HG02759 (cell line): ENCODE data around the gene DLX6.
"Not testable (repeated sequence)": the region's sequence is repeated elsewhere in the genome, so short reads cannot be mapped to it uniquely, and the experiment has no call there.

Experiments used
- ATAC-seq: cut with Tn5 transposase; IDR thresholded peaks from one replicate; pipeline ENCODE4 v1.9.1; 2021; ENCODE audit warnings: mild to moderate bottlenecking, moderate library complexity; ENCODE audit not compliant: unreplicated experiment

The DLX6 gene

GRCh38 chr7:97021747-97022490, 16.6 kb downstream of the DLX6 start:
- no peak for ATAC-seq

- ATAC-seq, result no peak
Observed at GRCh38 chr7:97022491-97023306, 17.3 kb downstream of the DLX6 start.

GRCh38 chr7:97024209-97025129, 19.1 kb downstream of the DLX6 start, which contains the start of gene DLX5:
TSS of gene DLX5 (minus strand) at chr7:97024831. CDS start at chr7:97024623, 208 bp downstream.
- ATAC-seq, result no peak

- no peak for ATAC-seq
Observed at GRCh38 chr7:97025130-97025499, 19.8 kb downstream of the DLX6 start.

- ATAC-seq, result no peak
Observed at GRCh38 chr7:97025983-97026714, 20.8 kb downstream of the DLX6 start.

- peak; percentile 2 for ATAC-seq
Observed at GRCh38 chr7:97026715-97027426, 21.5 kb downstream of the DLX6 start.

- peak; percentile 94 for ATAC-seq
Observed at GRCh38 chr7:97027427-97028234, 22.3 kb downstream of the DLX6 start.

- not testable (repeated sequence) for ATAC-seq
Observed at GRCh38 chr7:97034213-97034852, 29.0 kb downstream of the DLX6 start.

GRCh38 chr7:97039374-97040065, 34.2 kb downstream of the DLX6 start:
- ATAC-seq, result no peak

- no peak for ATAC-seq
Observed at GRCh38 chr7:97043281-97043680, 37.9 kb downstream of the DLX6 start.
